ENCODE data around the gene ZNF792.
"Not testable (repeated sequence)": the region's sequence is repeated elsewhere in the genome, so short reads cannot be mapped to it uniquely, and the experiment has no call there.

DNA sequence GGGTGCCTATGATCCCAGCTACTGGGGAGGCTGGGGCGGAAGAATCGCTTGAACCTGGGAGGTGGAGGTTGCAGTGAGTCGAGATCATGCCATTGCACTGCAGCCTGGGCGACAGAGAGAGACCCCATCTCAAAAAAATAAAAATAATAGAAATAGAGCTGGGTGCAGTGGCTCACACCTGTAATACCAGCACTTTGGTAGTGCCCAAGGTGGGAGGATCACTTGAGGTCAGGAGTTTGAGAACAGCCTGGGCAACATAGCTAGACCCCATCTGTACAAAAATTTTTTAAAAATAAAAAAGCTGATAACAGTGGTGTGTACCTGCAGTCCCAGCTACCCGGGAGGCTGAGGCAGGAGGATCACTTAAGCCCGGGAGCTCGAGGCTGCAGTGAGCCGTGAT, 43.4 kb upstream of the ZNF792 start:
- not testable (repeated sequence) for TF ChIP-seq POLR2A, CTCF (IDR thresholded peaks at IDR 0.05)

Data from thyroid gland (tissue), 4 donors.